Stromal cell of bone marrow (primary cell): Measurements from ENCODE around the gene MTRR.

Experiments
- DNase-seq: peaks from one replicate; pipeline ENCODE4 v3.0.0-alpha.2; 2012; ENCODE audit warnings: low read depth

MTRR gene

DNA sequence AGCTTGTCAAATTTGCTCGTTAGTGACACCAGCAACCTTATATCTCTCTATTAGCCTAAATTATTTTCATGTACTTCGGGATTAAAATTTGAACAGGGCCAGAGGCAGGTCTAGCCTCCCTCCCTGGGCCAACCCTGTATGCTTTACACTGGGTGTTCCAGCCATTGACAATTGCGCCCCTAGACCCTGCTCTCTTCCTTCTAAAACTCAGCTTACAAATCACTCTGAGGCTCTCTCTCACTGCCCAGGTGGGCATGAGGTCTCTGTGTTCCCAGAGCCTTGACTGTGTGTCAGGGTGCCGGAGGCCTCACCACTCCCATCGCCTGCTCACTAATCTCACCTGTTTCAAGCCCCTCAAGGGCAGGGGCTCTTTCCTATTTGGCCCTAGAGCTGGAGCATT, 11.6 kb upstream of the MTRR start:
- no peak for DNase-seq

DNA sequence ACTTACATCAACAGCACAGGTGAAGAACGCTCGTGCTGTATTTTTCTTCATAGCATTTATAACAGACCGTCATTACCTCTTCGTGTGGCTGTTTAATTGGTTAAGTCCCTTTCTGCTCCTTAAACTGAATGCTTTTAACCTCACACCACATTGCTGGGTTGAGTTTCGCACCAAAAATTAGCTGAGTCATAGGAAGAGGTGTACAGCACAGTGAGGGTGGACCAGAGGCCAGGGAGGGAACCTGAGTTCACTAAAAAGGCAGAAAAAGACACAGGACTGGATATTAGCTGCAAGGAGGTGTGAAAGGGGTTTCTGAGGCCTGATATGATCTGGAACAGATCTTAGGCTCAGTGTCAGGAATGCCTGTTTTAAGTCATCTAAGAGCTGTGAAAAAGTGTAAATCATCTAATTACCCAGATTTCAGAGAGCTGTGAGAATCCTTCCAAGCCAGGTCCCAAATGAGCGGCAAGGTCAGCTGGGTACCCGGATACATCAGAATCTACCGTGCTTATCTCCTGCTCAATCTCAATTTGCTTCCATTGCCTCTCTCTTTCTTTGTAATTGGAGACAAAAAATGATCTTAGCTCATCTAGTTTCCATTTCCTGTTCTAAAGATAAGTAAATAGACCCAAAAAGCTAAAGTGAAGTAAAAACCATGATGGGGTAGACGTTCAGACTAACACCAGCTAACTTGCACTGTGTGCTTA, 10.9 kb upstream of the MTRR start:
- DNase-seq: no peak

DNA sequence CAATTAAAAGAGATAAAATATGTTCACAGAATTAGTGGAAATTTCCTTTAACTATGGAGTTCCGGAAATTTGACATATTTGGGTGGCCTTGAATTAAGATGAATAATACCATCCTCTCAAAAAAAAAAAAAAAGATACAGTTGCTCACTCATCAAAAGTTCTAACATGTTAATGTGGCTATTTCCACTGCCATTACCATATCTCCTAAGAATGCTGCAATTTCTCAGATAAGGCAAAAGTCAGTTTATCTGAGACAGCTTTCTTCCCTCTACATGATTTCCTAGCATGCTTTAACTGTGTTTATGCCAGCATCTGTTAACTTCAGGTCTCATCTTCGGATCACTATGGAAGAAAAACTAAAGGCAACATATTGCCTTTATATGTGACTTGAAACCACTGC, 2.8 kb upstream of the MTRR start:
- no peak for DNase-seq

DNA sequence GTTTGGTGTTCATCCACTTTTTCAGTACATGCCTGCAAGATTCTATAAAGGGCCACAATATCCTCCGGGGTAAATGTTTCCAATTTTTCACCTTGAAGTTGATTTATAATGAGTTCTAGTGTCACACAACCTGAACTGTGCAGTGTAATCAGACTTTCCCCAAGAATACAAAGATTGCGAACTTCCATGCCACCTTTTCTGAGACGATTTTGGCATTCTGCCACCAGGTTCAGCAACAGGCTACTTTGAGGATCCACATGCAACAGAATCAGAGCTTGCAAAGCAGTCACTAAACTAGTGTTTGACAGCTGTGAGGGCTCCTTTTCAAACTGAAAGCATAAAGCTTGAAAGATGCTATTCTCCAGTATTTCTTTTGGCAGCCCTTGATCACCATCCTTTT, 1.7 kb upstream of the MTRR start:
- DNase-seq: no peak

DNA sequence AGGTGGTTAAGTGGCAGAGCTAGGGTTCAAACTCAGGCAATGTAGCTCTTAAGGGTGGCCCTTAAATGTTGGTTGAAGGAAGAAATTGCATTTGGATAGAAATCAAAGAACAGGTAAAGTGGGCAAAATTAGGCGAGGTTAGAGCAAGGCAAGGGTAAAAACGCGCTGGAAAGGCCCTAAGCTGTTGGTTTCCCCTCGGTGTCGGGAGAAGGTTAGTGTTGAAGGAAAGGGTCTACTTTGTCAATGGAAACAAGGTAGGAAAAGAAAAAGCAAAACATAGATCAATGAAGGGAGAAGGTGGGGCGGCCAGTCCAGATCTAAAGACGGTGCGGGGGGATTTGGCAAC, 548 bp upstream of the MTRR start:
- DNase-seq: no peak

DNA sequence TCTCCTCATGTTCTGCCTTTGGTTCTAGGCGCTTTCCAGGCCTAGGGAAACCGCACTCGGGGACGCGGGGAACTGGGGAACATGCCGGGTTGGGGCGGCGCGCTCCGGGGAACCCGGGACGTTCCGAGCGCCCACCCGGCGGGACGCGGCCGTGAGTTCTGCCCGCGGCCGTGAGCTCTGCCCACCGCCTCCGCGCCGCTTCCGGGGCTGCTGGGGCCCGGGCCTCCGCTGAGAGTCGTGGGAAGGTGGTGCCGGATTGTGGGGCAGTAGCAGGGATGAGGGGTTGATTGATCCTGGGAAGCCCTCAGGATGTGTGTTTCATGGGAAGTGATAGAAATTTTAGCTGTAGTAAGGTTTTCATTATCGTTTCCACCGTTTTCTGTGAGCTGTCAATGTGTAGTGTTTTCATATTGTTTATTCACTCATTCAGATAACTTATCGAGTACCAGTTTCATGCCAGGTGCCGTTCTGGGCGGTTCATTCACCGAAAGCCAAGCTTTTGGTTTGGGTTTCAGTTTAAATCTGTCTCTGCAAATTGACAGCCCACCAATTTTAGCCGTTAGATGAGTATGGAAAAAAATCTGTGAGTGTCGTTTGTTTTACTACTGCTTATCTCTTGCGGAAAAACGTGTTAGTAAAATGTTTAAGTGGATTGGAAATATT, 657 bp downstream of the MTRR start:
- no peak for DNase-seq

DNA sequence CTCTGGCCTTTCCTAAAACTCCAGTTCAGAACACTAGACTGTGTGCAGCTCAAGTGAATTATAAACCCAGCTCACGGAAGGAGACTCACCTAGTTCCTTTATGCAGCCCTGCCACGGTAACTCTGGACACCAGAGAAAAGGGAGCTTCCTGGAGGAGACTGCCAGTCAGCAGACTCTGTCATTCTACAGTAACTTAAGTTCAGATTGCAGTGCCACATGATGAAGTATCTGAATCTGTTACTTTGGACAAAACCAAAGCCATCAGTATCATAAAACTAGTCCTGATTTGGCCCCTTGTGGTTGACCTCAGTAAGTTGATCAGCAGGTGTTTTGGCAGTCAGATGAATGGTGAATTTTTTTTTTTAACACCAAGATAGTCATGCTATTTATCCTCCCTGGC, 2.7 kb downstream of the MTRR start:
- no peak for DNase-seq

DNA sequence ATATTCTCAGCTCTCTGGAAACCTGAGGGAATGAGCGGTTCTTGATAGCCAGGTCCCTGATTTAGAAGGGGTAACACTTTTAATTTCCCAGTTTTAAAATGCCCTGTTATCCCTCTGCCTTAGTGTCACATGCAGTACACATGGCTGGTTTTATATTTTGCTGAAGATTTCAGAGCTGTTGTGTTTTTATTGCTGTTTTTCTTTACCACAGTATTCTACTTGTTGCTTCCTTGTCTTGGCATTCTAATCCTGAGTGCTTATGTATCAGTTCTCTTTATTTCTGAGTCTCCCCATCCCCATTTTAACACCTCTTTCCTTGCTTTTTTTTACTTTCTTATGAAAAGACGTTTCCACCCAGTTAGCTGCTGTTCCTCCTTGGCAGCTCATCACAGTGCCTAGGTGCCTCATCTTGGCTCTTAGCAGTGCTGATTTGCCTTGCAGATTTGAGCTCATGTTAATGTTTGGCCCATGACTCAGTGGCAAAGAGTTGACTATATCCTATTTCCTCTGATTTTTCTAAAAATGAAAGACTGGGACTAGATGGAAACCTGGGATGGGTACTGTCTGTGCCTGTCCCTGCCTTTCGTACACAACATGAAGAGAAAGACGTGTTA, 3.7 kb downstream of the MTRR start:
- DNase-seq: no peak

DNA sequence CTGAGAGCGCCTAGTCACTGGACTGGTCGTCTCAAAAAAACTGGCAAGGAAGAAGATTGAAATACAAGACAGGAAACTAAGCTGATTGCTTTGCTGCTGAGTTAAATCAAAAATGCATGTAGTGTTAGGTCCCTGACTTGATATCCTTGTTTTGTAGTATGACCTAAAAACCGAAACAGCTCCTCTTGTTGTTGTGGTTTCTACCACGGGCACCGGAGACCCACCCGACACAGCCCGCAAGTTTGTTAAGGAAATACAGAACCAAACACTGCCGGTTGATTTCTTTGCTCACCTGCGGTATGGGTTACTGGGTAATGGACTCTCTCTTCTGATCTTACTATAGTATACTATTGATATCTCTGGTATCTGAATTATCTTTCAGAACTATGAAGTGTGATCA, 4.3 kb downstream of the MTRR start:
- DNase-seq: no peak

DNA sequence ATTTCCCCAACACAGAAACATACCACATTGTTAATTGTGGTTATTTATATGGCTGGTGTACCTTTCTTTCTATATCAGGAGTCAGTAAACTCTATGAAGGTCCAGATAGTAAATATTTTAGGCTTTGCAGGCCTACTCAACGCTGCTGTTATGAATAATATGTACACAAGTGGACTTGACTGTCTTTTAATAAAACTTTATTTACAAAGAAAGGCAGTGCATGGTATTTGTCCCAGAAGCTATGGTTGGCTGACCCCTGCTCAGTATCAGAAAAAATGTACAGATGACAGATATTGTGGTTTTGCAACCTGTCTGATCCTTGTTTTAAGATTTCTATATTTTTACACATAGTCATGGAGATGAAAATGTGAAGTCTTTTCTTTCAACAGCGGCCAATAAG, 5.7 kb downstream of the MTRR start:
- no peak for DNase-seq

DNA sequence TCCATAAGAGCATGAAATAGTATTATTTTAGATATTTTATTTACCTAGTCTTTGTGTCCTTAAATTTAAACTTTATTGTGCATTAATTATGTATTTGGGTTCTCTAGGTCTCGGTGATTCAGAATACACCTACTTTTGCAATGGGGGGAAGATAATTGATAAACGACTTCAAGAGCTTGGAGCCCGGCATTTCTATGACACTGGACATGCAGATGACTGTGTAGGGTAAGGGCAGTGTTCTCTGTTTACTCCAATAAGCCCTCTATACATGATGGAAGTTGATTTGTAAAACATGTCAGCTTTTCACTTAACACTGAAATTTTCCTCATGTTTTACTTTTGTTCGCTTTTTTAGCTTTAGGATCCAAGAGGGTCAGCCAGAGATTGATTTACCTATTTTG, 6.2 kb downstream of the MTRR start:
- DNase-seq: no peak

DNA sequence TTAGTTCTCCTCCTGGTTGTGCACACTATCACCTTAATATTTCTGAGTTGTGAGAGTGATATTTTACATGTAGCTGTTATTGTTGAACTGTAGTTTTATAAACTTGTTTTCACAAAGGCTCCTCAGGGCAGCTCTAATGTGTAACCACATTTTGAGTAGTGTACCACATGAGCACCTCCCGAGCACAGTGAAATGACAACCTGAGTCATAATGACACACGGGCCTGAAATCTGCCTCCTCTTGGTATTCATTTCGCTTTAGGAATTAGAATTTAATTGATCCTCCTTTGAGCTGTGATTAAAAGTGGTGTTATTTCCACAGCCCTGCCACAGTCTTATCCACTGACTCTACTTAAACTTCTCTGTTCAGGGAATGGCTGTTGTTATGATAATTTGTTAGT, 7.9 kb downstream of the MTRR start:
- DNase-seq: peak; percentile 50

DNA sequence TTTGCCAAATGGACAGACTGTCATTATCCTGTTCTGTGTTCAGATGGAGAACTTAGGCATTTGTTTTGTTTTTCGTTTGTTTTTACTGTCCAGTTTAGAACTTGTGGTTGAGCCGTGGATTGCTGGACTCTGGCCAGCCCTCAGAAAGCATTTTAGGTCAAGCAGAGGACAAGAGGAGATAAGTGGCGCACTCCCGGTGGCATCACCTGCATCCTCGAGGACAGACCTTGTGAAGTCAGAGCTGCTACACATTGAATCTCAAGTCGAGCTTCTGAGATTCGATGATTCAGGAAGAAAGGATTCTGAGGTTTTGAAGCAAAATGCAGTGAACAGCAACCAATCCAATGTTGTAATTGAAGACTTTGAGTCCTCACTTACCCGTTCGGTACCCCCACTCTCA, 8.9 kb downstream of the MTRR start:
- no peak for DNase-seq

DNA sequence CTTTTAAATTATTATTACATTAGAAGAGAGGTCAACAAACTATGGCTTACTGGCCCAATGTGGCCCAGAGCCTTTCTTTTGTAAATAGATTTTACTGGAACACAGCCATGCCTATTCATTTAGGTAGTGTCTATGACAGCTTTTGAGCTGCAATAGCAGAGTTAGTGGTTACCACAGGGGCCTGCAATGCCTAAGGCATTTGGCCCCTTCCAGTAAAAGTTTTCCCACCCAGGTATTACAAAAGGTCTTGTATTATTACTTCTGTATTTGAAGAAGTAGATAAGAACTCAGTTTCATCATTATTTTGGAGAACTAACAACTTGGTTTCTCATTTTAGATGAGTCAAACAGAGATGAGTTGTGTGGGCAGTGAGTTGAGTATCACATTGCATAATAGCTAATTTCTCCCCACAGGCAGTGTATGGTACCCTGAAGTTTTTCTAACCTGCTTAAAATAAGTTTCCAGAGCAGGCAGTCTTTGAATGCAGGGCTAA, 9.5 kb downstream of the MTRR start:
- no peak for DNase-seq

DNA sequence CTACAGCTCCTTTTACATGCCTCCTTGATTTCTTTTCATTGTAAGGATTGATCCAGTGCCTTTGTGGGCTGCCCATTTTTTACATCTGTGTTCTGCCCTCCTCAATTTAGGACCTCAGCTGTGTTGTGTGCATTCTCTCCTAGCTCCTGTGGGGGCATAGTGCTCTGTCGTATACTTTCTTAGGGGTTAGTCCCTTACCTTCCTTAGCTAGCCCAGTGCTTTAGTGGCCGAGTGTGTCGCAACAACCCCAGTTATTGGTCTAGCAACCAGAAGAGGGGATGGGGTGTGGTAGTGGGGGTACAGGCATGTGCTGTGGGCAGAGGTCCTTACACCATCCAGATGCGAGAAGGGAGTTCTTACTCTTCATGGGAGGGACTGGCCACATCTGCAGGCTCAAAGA, 12.1 kb downstream of the MTRR start:
- no peak for DNase-seq

DNA sequence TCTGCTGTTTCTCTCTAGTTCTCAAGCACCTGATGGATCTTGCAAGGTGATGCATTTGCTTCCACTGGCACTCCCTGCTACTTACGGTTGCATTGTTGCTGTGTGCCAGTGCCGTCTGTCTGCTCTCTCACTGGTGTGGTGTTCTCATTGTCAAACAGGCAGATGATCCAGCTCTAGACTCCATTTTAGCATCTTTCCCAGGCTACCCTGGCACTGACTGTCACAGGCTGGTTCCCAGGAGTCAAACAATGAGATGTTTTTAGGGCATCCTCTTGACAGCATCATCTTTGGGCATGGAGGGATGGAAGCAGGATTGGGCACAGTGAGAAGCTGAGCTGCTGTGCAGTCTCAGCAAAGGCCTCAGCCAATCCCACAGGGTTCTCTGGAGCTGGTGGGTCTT, 12.9 kb downstream of the MTRR start:
- no peak for DNase-seq

DNA sequence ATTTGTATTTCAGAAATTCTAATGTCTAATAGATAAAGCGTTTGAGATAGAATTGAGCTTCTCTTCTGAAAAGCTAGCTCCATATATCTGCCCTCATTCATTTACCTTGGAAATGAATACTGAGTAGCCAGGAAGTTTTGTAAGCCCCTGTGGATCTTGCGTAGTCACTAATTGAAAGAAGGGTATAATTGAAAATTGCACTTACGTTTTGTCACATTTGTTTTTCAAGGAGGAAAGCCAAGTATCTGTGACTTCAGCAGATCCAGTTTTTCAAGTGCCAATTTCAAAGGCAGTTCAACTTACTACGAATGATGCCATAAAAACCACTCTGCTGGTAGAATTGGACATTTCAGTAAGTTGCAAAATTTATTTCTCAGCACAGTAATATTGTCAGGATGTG, 14.0 kb downstream of the MTRR start:
- no peak for DNase-seq

DNA sequence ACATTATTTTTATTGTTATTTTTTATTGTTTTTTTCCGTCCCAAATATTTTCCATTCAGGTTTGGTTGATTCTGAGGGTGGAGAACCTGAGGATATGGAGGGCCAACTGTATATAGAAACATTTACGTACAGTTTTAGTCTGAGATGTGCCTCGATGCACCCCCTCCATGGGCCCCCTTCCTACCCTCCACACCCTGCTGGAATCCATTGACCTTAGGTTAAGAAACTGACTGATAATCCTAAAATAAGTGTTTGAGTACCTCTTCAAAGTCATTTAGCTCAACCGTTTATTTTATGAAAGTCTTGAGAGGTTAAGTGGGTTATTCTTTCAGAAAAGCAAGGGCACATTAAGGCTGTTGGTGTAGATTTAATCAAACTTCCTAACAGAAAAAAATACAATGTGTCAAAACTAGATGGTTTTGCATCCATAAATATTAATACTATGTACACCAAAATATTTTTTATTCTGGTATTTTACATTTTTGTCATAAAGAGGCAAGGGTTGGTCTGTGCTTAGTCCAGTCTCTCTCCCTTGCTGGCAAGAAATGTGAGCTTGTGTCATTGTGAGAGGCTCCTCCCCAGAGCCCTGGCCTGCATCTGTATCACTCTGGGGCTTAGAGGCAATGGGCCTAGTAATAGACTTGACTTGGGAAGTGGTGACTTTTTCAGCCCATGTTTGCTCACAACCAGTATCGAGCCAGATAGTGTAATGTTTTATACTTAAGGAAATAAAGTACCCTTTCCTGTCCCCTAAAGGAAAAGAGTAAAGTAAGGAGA, 15.7 kb downstream of the MTRR start:
- no peak for DNase-seq

DNA sequence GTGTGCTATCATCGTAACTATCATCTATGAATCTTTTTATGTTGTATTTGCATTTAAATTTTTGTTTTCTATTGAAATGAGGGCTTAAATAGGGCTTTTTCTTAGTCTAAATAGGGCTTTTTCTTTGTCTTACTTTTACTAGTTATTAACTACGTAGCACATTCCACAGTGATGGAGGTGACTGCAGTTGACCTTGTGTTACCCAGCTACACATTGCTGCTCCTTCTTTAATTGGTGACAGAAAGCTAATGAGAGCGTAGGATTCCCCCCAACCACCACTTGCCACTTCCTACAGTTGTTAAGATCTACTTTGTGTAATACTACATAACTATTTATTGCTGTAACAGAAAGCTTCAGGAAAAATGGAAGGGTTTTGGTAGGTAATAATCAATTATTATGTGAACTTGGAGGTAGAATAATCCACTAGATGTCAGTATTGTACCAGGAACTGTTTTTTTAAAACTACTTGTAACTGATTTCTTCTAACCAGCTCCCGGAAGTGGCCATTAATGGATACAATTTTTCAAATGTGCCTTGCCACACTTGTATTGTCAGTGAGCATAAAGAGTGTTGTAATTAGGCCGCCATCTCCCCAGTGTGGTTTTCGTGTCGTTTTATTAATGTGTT, 18.0 kb downstream of the MTRR start:
- DNase-seq: peak; percentile 43

DNA sequence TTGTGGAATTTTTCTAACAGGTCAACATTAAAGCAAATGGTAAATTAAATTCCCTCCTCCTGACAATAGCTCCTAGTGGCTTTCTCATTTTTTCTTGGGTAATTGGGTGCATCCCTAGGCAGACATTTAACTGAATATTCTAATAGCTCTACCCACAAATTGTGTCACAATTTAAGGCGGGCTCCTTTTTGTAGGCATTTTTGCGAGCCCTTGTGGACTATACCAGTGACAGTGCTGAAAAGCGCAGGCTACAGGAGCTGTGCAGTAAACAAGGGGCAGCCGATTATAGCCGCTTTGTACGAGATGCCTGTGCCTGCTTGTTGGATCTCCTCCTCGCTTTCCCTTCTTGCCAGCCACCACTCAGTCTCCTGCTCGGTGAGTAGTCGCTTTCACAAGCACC, 20.0 kb downstream of the MTRR start:
- DNase-seq: no peak

DNA sequence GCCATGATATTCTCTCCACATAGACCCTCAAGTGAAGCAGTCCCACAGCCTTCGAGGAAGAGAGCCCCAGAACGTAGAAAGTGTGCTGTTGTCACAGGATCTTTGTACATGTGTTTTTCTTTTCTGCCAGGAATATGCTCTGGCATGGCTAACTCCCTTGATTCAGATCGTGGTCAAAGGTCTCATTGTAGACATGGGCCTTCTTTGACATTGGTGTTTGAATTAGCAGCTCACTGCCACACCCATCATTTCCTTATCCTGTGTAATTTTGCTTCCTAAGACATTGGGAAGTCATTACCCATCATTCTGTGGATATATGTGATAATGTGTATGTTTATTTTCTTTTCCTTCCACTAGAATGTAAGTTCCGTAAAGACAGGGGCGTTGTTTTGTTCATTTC, 25.5 kb downstream of the MTRR start:
- no peak for DNase-seq

DNA sequence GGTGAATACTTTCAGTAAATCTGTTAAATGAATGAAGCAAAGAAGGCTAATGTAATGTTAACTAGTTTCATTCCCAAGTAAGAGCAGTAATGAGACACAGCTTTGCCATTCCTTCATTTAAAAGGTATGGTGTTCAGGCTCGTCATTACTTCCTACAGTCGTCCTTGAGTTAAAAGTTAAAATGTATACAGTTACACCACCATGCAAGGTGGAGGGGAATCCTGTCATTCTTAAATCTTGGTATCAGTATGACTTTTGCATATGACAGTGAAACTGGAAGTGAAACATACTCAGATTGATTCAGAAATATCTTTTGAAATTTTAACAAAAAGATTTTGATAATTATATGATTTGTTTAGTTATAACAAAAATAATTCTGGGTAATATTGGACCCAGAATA, 25.9 kb downstream of the MTRR start:
- DNase-seq: no peak
